T-helper 2 cell treated with Interferon-gamma antibody and Interleukin-4, amounts not matched to agents 100 ng/mL and 5 ng/mL, for 36 hours (primary cell): ENCODE measurements around the gene TECPR2. TPM values are rescaled to one million over a fixed set of nuclear protein-coding genes. Genes with fewer than 3 reads are reported as not detected.
"Not testable (repeated sequence)": the region's sequence is repeated elsewhere in the genome, so short reads cannot be mapped to it uniquely, and the experiment has no call there.

Experiments used
- intact Hi-C: fragments of 100-400 bp; cut with micrococcal nuclease; formaldehyde crosslinking; loops from one replicate; pipeline ENCODE4 v1.15.1; 2023
- total RNA-seq: library from RNA; stranded (reverse); gene quantifications from 2 replicates; pipeline ENCODE4 v1.2.3, GENCODE V29; 2022

The TECPR2 gene
- 9.3 and 11.4 TPM in 2 replicates for total RNA-seq

- intact Hi-C loops: loop anchor here (1.0 to 5.0 kb wide), 5 partner anchors 43 to 602 kb away; partner anchors contain the start of genes DYNC1H1, PPP2R5C, RCOR1 and ZNF839
Measured at GRCh38 chr14:102362545-102363181, at the start of gene TECPR2, which contains the start of gene CINP. Gene TECPR2 (plus strand): TSS chr14:102362941. CDS start chr14:102376722, 13,781 bp downstream. Gene CINP (minus strand): TSS chr14:102362890. CDS start chr14:102362851, 39 bp downstream.

GRCh38 chr14:102314242-102315011 is 48.3 kb upstream of the TECPR2 start:
- intact Hi-C loops: loop anchor here (1.0 to 10.0 kb wide), 5 partner anchors 9 to 590 kb away; partner anchors contain the start of genes MOK and PPP2R5C

GRCh38 chr14:102315121-102315520 is 47.6 kb upstream of the TECPR2 start:
- intact Hi-C loops: loop anchor here (2.0 to 10.0 kb wide), 3 partner anchors 80 to 590 kb away; partner anchors contain the start of gene PPP2R5C

GRCh38 chr14:102316338-102316742 is 46.4 kb upstream of the TECPR2 start:
- intact Hi-C loops: loop anchor here (2.0 to 10.0 kb wide), 4 partner anchors 178 to 592 kb away; partner anchors contain the start of genes PPP2R5C and WDR20

GRCh38 chr14:102316743-102317563 is 45.8 kb upstream of the TECPR2 start:
- intact Hi-C loops: loop anchor here (1.0 to 10.0 kb wide), 5 partner anchors 178 to 592 kb away; partner anchors contain the start of genes PPP2R5C and WDR20

GRCh38 chr14:102317564-102318248 is 45.0 kb upstream of the TECPR2 start:
- intact Hi-C loops: loop anchor here (1.0 to 10.0 kb wide), 5 partner anchors 179 to 593 kb away; partner anchors contain the start of genes PPP2R5C and WDR20

GRCh38 chr14:102318781-102319276 is 43.9 kb upstream of the TECPR2 start:
- intact Hi-C loops: loop anchor here (1.0 to 10.0 kb wide), 6 partner anchors 14 to 594 kb away; partner anchors contain the start of genes CINP, MOK, PPP2R5C and RCOR1

- intact Hi-C loops: loop anchor here (1.0 to 10.0 kb wide), 6 partner anchors 14 to 595 kb away; partner anchors contain the start of genes CINP, MOK, PPP2R5C and RCOR1
Measured at GRCh38 chr14:102319351-102320032, 43.2 kb upstream of the TECPR2 start, which contains the start of gene ZNF839. Gene ZNF839 (plus strand): TSS chr14:102319746. CDS start chr14:102319766, 20 bp downstream.

GRCh38 chr14:102320033-102320660 is 42.6 kb upstream of the TECPR2 start:
- intact Hi-C loops: no loop called here

- intact Hi-C loops: no loop called here
Measured at GRCh38 chr14:102320671-102321455, 41.9 kb upstream of the TECPR2 start.

GRCh38 chr14:102321456-102322422 is 41.0 kb upstream of the TECPR2 start:
- intact Hi-C loops: no loop called here

GRCh38 chr14:102323102-102323501 is 39.6 kb upstream of the TECPR2 start:
- intact Hi-C loops: no loop called here

- intact Hi-C loops: no loop called here
Measured at GRCh38 chr14:102325791-102326345, 36.9 kb upstream of the TECPR2 start.

- intact Hi-C loops: no loop called here
Measured at GRCh38 chr14:102326583-102326982, 36.2 kb upstream of the TECPR2 start.

- intact Hi-C loops: not testable (repeated sequence)
Measured at GRCh38 chr14:102329381-102329780, 33.4 kb upstream of the TECPR2 start.

- intact Hi-C loops: no loop called here
Measured at GRCh38 chr14:102330806-102331205, 31.9 kb upstream of the TECPR2 start.
